ENCODE data around the gene APOL2.
"Not testable (repeated sequence)": the region's sequence is repeated elsewhere in the genome, so short reads cannot be mapped to it uniquely, and the experiment has no call there.

Gene APOL2

DNA sequence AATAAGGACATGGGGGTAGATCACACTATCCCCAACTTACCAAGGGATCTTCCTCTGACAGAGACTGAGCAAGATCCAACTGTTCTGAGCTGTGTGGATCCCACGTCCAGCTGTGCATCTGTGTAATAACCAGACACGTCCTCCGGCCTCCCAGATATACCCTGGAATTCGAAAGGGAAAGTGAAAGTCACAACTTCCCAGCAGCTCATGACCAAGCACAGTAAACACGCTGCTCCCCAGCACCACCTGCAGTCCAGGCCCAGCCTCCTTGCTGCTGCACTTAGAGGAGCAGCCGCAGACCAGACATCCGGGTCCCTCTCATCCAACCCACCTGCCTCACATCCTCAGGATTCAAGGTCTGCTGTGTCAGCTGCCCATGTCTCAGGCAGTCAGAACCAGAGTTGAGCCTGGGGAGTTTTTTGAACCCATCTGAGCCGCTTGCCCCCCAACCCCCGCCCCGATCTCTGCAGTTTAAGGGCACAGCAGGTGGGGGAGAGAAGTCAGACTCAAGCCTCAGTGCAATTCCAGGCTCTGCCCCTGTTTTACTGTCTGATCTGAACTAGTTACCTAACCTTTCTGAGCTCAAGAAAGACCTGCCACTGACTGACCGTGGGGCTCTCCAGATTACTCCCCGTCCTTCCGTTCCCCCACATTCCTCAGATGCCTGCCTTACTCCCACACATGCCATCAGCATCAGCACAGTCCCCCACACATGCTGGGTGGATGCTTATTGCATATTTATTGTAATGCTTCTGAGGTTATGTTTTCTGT lies at the start of gene APOL2:
Gene APOL2 (minus strand): TSS at position 127 of the 771 bp plus-strand sequence. CDS start 6,365 bp downstream, outside the sequence.
- peak; percentile 89 for DNase-seq (ENCODE audit: low spot score)

GRCh38 chr22:36288571-36289405 lies 49.5 kb upstream of the APOL2 start:
- DNase-seq (ENCODE audit: low spot score) = no peak

DNA sequence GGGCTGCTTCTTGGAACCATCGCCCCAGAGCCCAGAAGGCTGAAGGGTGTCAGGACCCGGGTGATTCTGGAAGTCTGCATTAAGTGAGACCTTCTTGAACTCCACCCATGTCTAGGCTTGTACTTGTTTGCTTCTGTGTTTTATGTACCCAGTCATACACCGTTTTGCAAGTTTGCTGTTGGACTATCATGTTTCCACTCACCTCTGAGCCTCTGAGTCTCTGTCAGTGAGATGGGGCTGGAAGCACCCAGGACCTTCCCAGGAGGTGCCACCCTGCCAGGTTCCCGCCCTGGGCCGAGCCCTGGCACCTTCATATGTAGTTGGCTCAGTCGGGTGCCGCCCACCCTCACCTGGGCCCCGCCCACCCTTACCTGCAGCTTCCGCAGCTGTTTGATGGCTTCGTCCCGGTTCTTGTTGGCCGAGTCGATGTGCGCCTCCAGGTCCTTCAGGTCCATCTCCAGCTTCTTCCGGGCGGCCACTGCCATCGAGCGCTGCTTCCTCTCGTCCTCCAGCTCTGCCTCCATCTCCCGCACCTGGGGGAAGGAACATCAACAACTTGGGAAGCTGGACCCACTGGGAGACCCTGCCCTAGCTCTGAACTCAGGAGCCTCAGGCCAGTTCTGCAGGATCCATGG lies 48.7 kb upstream of the APOL2 start:
- no peak for DNase-seq (ENCODE audit: low spot score)

GRCh38 chr22:36286096-36286957 lies 47.0 kb upstream of the APOL2 start:
- DNase-seq (ENCODE audit: low spot score) = peak; percentile 78

GRCh38 chr22:36285545-36285944 lies 46.2 kb upstream of the APOL2 start:
- DNase-seq (ENCODE audit: low spot score) = no peak

DNA sequence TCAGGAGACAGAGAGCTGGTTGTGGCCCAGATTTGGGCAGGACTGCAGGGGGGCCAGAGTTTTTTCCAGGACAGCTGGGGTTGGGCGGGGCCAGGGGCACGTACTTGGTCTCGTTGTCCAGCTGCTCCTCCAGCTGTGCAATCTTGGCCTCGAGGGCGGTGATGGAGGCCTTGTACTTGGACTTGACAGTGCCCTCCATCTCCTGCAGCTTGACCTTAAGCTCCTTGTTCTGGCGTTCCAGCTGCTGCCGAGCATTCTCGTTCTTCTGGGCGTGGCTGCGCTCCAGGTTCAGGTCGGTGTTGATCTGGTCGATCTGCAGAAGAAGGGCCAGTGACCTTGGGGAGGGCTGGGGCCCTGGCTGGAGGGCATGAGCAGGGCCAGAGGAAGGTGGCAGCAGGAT lies 45.7 kb upstream of the APOL2 start:
- no peak for DNase-seq (ENCODE audit: low spot score)

- no peak for DNase-seq (ENCODE audit: low spot score)
Observed at GRCh38 chr22:36284171-36284571, 44.8 kb upstream of the APOL2 start.

- DNase-seq (ENCODE audit: low spot score) = no peak
Observed at GRCh38 chr22:36282328-36282831, 43.1 kb upstream of the APOL2 start.

DNA sequence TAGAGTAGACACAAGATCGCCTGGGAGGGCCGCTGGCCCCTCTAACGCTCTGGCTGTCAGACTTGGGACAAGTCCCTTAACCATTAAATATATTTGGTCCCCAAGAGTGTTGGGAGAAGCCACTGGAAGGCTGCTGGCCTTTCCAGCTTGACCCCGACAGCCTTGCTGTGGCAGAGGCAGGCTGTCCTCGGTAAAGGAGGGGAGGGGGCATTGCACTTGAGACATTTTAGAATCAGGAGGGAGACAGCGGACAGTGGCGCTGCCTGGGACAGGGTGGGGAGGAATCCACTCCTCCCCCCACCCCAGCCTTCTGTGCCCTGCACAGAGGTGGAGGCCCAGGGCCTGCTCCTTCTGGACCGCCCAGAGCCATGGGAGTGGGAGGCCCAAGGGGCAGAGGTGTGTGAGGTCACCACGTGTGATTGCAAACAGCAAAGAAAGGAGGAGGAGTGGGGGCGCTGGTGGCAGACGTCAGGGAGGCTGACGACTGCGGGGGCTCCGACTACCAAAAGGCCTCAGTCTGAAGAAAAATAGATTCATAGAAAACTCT lies 42.5 kb upstream of the APOL2 start:
- no peak for DNase-seq (ENCODE audit: low spot score)

DNA sequence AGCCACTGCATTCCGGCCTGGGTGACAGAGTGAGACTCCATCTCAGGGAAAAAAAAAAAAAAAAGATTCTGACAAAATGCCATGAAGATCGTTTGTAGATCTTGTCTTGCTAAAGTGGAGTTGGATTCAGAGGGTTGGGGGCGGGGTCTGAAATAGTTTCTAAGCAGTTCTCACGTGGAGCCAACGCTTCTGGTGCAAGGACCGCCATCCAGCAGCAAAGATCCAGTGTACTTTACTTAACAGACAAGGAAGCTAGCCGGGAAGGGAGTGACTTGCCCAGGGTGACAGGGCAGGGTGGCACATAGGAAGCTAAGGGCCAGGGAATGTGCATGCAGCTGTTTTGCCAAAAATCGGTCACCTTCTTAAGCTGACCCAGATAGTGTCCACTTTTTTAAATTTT lies 41.1 kb upstream of the APOL2 start:
- no peak for DNase-seq (ENCODE audit: low spot score)

GRCh38 chr22:36279219-36279666 lies 39.9 kb upstream of the APOL2 start:
- no peak for DNase-seq (ENCODE audit: low spot score)

DNA sequence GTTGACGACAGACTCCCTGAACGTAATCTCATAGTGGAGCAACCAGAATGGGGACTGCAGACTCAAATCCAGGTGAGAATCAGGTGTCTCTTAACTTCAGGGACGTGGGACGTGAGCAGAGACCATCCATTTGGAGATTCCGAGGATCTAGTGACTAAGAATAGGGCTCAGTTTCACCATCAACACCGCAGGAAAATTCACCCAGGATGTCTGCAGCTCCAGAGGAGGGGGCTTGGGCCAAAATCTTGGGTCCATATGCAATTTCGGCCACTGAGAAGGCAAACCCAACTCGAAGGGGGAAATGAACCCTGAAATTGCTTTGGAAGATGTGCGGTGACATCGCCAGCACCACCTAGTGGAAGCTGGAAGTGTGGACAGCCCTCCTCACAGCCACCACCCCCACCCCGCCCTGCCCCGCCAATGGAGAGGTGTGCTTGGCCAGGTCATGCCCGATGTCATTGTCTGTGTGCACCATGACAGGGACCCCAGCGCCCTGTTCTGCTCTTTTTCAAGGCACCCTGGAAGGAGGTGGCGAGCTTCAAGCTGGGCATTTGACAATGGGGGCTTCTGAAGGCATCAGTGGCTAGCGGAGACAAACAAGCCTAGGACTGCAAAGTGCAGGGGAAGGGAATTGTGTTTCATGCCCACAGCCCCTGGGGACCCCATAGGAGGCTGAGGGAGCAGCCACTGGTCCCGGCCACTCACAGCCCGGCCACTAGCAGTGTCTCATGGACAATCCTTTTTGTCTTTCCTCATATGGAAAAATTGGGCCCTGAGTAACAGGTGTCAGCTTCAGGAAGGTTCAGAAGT lies 38.4 kb upstream of the APOL2 start:
- DNase-seq (ENCODE audit: low spot score) = peak; percentile 56

DNA sequence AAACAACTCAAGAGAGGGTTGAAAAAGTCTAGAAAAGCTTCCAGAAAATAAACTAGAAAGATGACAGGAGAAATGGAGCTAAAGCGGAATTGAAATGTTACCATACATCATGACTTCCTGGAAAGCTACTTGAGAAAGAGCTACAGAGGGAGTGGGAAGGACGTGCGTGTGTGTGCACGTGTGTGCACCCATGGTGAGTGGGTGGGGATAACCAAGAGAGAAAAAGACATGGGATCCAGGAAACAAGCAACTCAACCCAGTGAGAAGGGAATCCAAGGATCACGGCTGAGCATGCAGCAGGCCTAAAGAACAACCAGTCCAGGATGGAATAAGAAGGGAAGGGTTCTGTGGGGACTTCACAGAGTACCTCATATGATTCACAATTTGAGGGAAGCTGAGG lies 35.2 kb upstream of the APOL2 start:
- no peak for DNase-seq (ENCODE audit: low spot score)

- DNase-seq (ENCODE audit: low spot score) = not testable (repeated sequence)
Observed at GRCh38 chr22:36271951-36272350, 32.6 kb upstream of the APOL2 start.

- DNase-seq (ENCODE audit: low spot score) = not testable (repeated sequence)
Observed at GRCh38 chr22:36271231-36271630, 31.9 kb upstream of the APOL2 start.

- DNase-seq (ENCODE audit: low spot score) = no peak
Observed at GRCh38 chr22:36267896-36268485, 28.7 kb upstream of the APOL2 start.

- DNase-seq (ENCODE audit: low spot score) = no peak
Observed at GRCh38 chr22:36267058-36267457, 27.7 kb upstream of the APOL2 start.

DNA sequence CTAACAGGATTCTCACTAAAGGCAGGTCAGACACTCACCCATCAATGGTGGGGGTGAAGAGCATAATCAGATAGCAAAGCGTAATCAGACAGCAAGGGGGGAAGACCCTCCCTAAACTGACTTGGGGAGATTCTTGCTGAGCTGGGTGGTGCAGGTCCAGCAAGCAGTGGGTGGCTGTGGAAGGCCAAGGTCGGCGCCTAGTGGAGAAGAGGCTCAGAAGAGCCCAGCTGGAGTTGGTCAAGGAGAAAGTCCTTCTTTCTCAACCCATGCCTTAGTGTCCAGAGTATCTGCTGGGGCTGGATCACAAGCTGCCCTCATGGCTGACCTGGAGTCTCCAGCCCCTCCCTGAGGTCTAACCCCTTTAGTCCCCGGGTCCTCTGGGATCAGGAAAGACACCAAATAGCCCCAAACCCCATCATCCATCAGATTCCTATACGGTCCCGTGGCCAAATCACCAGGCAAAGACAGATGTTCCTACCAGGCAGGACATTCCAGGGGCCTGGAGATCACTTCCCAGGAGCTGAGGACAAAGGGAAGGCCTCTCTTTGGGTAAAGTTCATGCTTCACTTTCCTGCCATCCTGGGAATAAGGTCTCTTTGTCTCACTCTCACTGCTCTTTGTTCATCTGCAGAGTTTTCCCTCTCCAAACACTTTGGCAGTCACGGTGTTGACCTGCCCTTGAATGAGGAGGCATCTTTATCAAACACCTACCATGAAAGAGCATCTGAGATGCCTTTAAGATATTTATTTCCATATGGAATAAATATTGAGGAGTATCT lies 24.7 kb upstream of the APOL2 start:
- DNase-seq (ENCODE audit: low spot score) = not testable (repeated sequence)

GRCh38 chr22:36263216-36263673 lies 23.9 kb upstream of the APOL2 start:
- not testable (repeated sequence) for DNase-seq (ENCODE audit: low spot score)
